ENCODE results near the gene ZNF365. TPM values are rescaled to one million over a fixed set of nuclear protein-coding genes. Genes with fewer than 3 reads are reported as not detected.

The ZNF365 gene

GRCh38 chr10:62451611-62451975 is 77.4 kb downstream of the ZNF365 start:
- DNase-seq, result no peak
- no peaks in the 10 kb centered on the region for H3K79me1 ChIP-seq (ENCODE audit: low read length)
- no peak overlapping the region for H4K8ac ChIP-seq (ENCODE audit: low read depth, low read length)
- H3K56ac ChIP-seq (ENCODE audit: low read length), result no peak overlapping the region
- H3K4me2 ChIP-seq (ENCODE audit: low read length), result no peak overlapping the region
- no CpG with 5 or more reads among the region's 2 CpGs for WGBS (ENCODE audit: extremely low coverage, insufficient coverage, low lambda C conversion rate)
- H3K27ac ChIP-seq (ENCODE audit: low read depth, low read length), result no peak overlapping the region
- H2BK15ac ChIP-seq (replicated peaks; ENCODE audit: low read depth), result no peak overlapping the region
- H3K27me3 ChIP-seq (ENCODE audit: insufficient read depth, low read length, poor library complexity), result no peaks in the 10 kb centered on the region
- H4K5ac ChIP-seq (ENCODE audit: low read length), result no peak overlapping the region
- H3K18ac ChIP-seq (ENCODE audit: low read length), result no peak overlapping the region
- H3K4me3 ChIP-seq (ENCODE audit: low read length), result no peak overlapping the region
- H3K36me3 ChIP-seq (ENCODE audit: control insufficient read depth, insufficient read depth, low read length), result no peaks in the 10 kb centered on the region
- H3K9ac ChIP-seq (ENCODE audit: low read length), result no peak overlapping the region
- no peak overlapping the region for H3K4ac ChIP-seq (ENCODE audit: low read depth, low read length)
- no peaks in the 10 kb centered on the region for H3K79me2 ChIP-seq (ENCODE audit: control insufficient read depth, insufficient read depth, low read length)
- no peak overlapping the region for H2BK120ac ChIP-seq (ENCODE audit: low read depth, low read length)
- no peaks in the 10 kb centered on the region for H3K4me1 ChIP-seq (ENCODE audit: control insufficient read depth, low read depth, low read length)
- H2AK5ac ChIP-seq (ENCODE audit: low read length), result no peak overlapping the region
- no peak overlapping the region for H3K23ac ChIP-seq (ENCODE audit: low read length)
- no peak overlapping the region for H2BK5ac ChIP-seq (ENCODE audit: low read length)

Small RNA genes within 50 kb of the gene (small RNA-seq; reads per million reads assigned to genes)
- not detected for gene RN7SL591P (ENCODE audit: insufficient read depth)

All from mesendoderm (in vitro differentiated cells).